SK-N-SH (cell line): ENCODE data around the gene BTRC. TPM values are rescaled to one million over a fixed set of nuclear protein-coding genes. Genes with fewer than 3 reads are reported as not detected.

ENCODE experiments used
- CTCF ChIA-PET: fragments of 300-600, 350-600 bp; formaldehyde crosslinking; extraction: SDS; loops from one replicate; lab custom pipeline; 2021; lab: Yijun Ruan, JAX
- POLR2A ChIA-PET: fragments of 350-600 bp; sonication (Branson Sonifier 250); formaldehyde crosslinking; extraction: SDS; loops from one replicate; lab custom pipeline; 2020; ENCODE audit warnings: antibody characterized with exemption, inconsistent platforms; lab: Yijun Ruan, JAX
- DNase-seq: peaks from one replicate; pipeline ENCODE4 v3.0.0; 2012
- H2AFZ ChIP-seq: fragments of 200-600 bp; sonication (generic); 2 replicates; pipeline ENCODE4 v1.8.1; 2016; ENCODE audit warnings: antibody characterized with exemption, mild to moderate bottlenecking, low read depth
- H3F3A ChIP-seq: fragments of 200-600 bp; sonication (generic); replicated peaks from 2 replicates; pipeline ENCODE3; 2016; ENCODE audit warnings: antibody characterized with exemption, mild to moderate bottlenecking; ENCODE audit not compliant: insufficient read depth
- H3K27ac ChIP-seq, 2 experiments: fragments of 200-500 bp in 1 of 2; fragments of 200-600 bp in 1 of 2; sonication (Bioruptor generic) in 1 of 2; sonication (generic), shearing (Covaris generic) in 1 of 2; 2 replicates each; pipeline versions ENCODE4 v1.5.1 to v1.6.1; 2014 to 2016; ENCODE audit warnings: low read depth in 2 of 2, inconsistent platforms in 1 of 2, low read length in 1 of 2, mild to moderate bottlenecking in 1 of 2, mixed read lengths in 1 of 2
- H3K27me3 ChIP-seq: fragments of 200-600 bp; sonication (generic), shearing (Covaris generic); 2 replicates; pipeline ENCODE4 v1.6.1; 2016; ENCODE audit warnings: mixed run types; ENCODE audit not compliant: insufficient read depth
- H3K36me3 ChIP-seq, 2 experiments: fragments of 200-500 bp in 1 of 2; fragments of 200-600 bp in 1 of 2; sonication (Bioruptor generic) in 1 of 2; sonication (generic) in 1 of 2; replicated peaks in 1 of 2; 2 replicates each; pipeline versions ENCODE3 to v1.5.1; 2014 to 2016; ENCODE audit warnings: low read length in 1 of 2, mild to moderate bottlenecking in 1 of 2; ENCODE audit not compliant: insufficient read depth in 2 of 2, control insufficient read depth in 1 of 2
- H3K4me1 ChIP-seq, 2 experiments: fragments of 200-500 bp in 1 of 2; fragments of 200-600 bp in 1 of 2; sonication (Bioruptor generic) in 1 of 2; sonication (generic), shearing (Covaris generic) in 1 of 2; 2 replicates each; pipeline versions ENCODE4 v1.5.1 to v1.6.1; 2014 to 2016; ENCODE audit warnings: low read depth in 1 of 2, low read length in 1 of 2, mixed run types in 1 of 2; ENCODE audit not compliant: insufficient read depth in 2 of 2, control insufficient read depth in 1 of 2
- H3K4me2 ChIP-seq: fragments of 200-600 bp; sonication (generic), shearing (Covaris generic); 2 replicates; pipeline ENCODE4 v1.6.1; 2017; ENCODE audit warnings: mixed run types
- H3K4me3 ChIP-seq, 2 experiments: fragments of 200-500 bp in 1 of 2; fragments of 200-600 bp in 1 of 2; sonication (Bioruptor generic) in 1 of 2; sonication (generic), shearing (Covaris generic) in 1 of 2; 2 replicates each; pipeline versions ENCODE4 v1.5.1 to v1.8.1; 2014 to 2016; ENCODE audit warnings: low read depth in 2 of 2, inconsistent platforms in 1 of 2, low read length in 1 of 2, mild to moderate bottlenecking in 1 of 2, mixed read lengths in 1 of 2, moderate library complexity in 1 of 2
- H3K79me2 ChIP-seq: fragments of 200-600 bp; sonication (generic); 2 replicates; pipeline ENCODE4 v1.8.1; 2017; ENCODE audit warnings: mild to moderate bottlenecking; ENCODE audit not compliant: insufficient read depth
- H3K9ac ChIP-seq: fragments of 200-600 bp; sonication (generic); 2 replicates; pipeline ENCODE4 v1.6.1; 2017; ENCODE audit warnings: mixed run types
- H3K9me2 ChIP-seq: fragments of 200-600 bp; sonication (generic); 2 replicates; pipeline ENCODE4 v1.6.1; 2017; ENCODE audit warnings: mixed run types
- H3K9me3 ChIP-seq: fragments of 200-600 bp; sonication (generic); 2 replicates; pipeline ENCODE4 v1.6.1; 2017; ENCODE audit warnings: mixed run types, mild to moderate bottlenecking, moderate library complexity
- H4K20me1 ChIP-seq: fragments of 200-600 bp; sonication (generic); 2 replicates; pipeline ENCODE4 v1.6.1; 2017; ENCODE audit warnings: mild to moderate bottlenecking, mixed run types; ENCODE audit not compliant: insufficient read depth
- FOXJ3 ChIP-seq: sonication (generic); formaldehyde crosslinking; IDR thresholded peaks from 2 replicates; pipeline ENCODE4 v1.5.1; 2020; ENCODE audit warnings: mild to moderate bottlenecking, missing genetic modification reagents
- FOXM1 ChIP-seq: IDR thresholded peaks from 2 replicates; pipeline ENCODE4 v1.4.0; 2012; ENCODE audit warnings: low read depth, mild to moderate bottlenecking
- IRF3 ChIP-seq: fragments of 150-350 bp; IDR thresholded peaks from 2 replicates; pipeline ENCODE4 v1.6.1; 2016; ENCODE audit warnings: mild to moderate bottlenecking, low read depth, low read length
- JUND ChIP-seq: IDR thresholded peaks from 2 replicates; pipeline ENCODE4 v1.4.0; 2012
- MEF2A ChIP-seq: IDR thresholded peaks from 2 replicates; pipeline ENCODE4 v1.4.0; 2012; ENCODE audit warnings: low read depth, borderline replicate concordance
- RXRA ChIP-seq: IDR thresholded peaks from 2 replicates; pipeline ENCODE4 v1.4.0; 2012; ENCODE audit warnings: low read depth, mild to moderate bottlenecking, borderline replicate concordance
- SMC3 ChIP-seq: IDR thresholded peaks from 2 replicates; pipeline ENCODE4 v1.6.1; 2012; ENCODE audit warnings: low read depth, low read length, improper control_type of control experiment
- TAF1 ChIP-seq: IDR thresholded peaks from 2 replicates; pipeline ENCODE4 v1.6.1; 2012; ENCODE audit warnings: low read depth, mild to moderate bottlenecking, low read length, moderate library complexity, borderline replicate concordance
- TCF12 ChIP-seq: IDR thresholded peaks from 2 replicates; pipeline ENCODE4 v1.4.0; 2012
- ZBTB33 ChIP-seq: IDR thresholded peaks from 2 replicates; pipeline ENCODE4 v1.4.0; 2012; ENCODE audit warnings: low read depth, borderline replicate concordance
- WGBS: methylation state at CpG from one replicate; pipeline ENCODE4 v1.1.6; 2017; ENCODE audit warnings: low lambda C conversion rate; 5-methylcytosine and 5-hydroxymethylcytosine counted together
- polyA plus RNA-seq, 3 experiments: library from polyadenylated mRNA; depleted of rRNA; stranded (reverse); fragments of >200 nt; gene quantifications; 2 replicates each; pipeline ENCODE4 v1.2.3, GENCODE V29; 2012

The BTRC gene
- polyA plus RNA-seq, 1 of the 3 experiments (the other 2 are of a cell fraction), result 6.5 TPM

GRCh38 chr10:101565370-101565900 is 211.5 kb downstream of the BTRC start:
- no peaks in the 10 kb centered on the region; the same call in 1 of the 2 replicates for H3K27me3 ChIP-seq
- no peak overlapping the region for H3K9ac ChIP-seq
- no peak for DNase-seq
- no peak overlapping the region for H3K4me2 ChIP-seq
- H2AFZ ChIP-seq, result no peak overlapping the region
- ChIA-PET POLR2A (no interaction called here), CTCF (interaction anchor here (1.0 to 9.1 kb wide), 5 partner anchors 8 to 348 kb away, joined by 3 to 164 read pairs (median 4); no protein-coding TSS in a partner anchor)
- H3K4me1 ChIP-seq, result peaks cover 0 to 36% of the 10 kb centered on the region in 2 experiments; a peak in 1 of 4 replicates
- no peaks in the 10 kb centered on the region for H3K9me2 ChIP-seq
- TF ChIP-seq TAF1 (no peak), MEF2A (no peak), RXRA (no peak), FOXM1 (no peak), IRF3 (no peak), FOXJ3 (CRISPR knock-in tag) (no peak)
- no peak overlapping the region for H3K27ac ChIP-seq
- no peak overlapping the region for H3K4me3 ChIP-seq
- H4K20me1 ChIP-seq, result no peaks in the 10 kb centered on the region
- WGBS, result 100% methylated on average over 4 of the region's 5 CpGs
- H3K79me2 ChIP-seq, result no peaks in the 10 kb centered on the region
- no peaks in the 10 kb centered on the region for H3K9me3 ChIP-seq
- H3K36me3 ChIP-seq, result no peaks in the 10 kb centered on the region
- no peaks in the 10 kb centered on the region for H3F3A ChIP-seq

DNA sequence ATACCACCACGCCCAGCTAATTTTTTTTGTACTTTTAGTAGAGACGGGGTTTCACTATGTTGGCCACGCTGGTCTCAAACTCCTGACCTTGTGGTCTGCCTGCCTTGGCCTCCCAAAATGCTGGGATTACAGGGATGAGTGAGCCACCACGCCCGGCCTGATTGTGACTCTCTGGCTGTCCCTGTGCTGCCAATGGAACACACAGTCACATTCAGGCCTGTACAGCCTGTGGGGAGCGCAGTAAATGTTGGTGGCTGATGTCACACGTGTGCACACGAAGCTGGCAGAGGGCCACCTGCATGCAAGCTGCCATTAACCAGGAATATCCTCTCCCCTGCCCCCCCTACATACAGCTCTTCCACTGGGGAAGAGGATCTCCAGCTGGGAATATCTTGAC is 212.0 kb downstream of the BTRC start:
- ChIA-PET CTCF (interaction anchor here (1.0 to 9.1 kb wide), 5 partner anchors 9 to 349 kb away, joined by 3 to 164 read pairs (median 4); no protein-coding TSS in a partner anchor), POLR2A (no interaction called here)
- no peaks in the 10 kb centered on the region for H3K9me3 ChIP-seq

More for the DNA sequence above, 212.0 kb downstream of the BTRC start:
- H3K27me3 ChIP-seq, result no peaks in the 10 kb centered on the region; the same call in 1 of the 2 replicates
- no peaks in the 10 kb centered on the region for H3K9me2 ChIP-seq
- TF ChIP-seq FOXJ3 (CRISPR knock-in tag) (no peak), FOXM1 (no peak), TCF12 (no peak), JUND (no peak), ZBTB33 (no peak), SMC3 (no peak)
- TF ChIP-seq, all 33 proteins: peak for 0
- no peaks in the 10 kb centered on the region for H3K79me2 ChIP-seq
- H4K20me1 ChIP-seq, result no peaks in the 10 kb centered on the region
- no peaks in the 10 kb centered on the region for H3K36me3 ChIP-seq
- no peak overlapping the region for H3K4me2 ChIP-seq
- no peak overlapping the region for H2AFZ ChIP-seq
- no peaks in the 10 kb centered on the region for H3F3A ChIP-seq
- no peak overlapping the region for H3K9ac ChIP-seq
- H3K4me3 ChIP-seq, result peak overlapping the region in 1 of 2 experiments; percentile 2; a peak in 1 of 4 replicates
- WGBS, result 83% methylated on average over 8 of the region's 8 CpGs
- no peak for DNase-seq
- H3K27ac ChIP-seq, result no peak overlapping the region
- peaks cover 0 to 36% of the 10 kb centered on the region in 2 experiments; a peak in 1 of 4 replicates for H3K4me1 ChIP-seq
